Gastrocnemius medialis (tissue), 4 donors: ENCODE data around the gene TAF3.

Source experiments
- POLR2A ChIP-seq, 2 donors: fragments of 450-650 bp; IDR thresholded peaks; one replicate each; pipeline ENCODE4 v1.6.1; 2017; ENCODE audit warnings: antibody characterized with exemption in 2 of 2, mild to moderate bottlenecking in 2 of 2, moderate library complexity in 2 of 2
- TF ChIP-seq, protein P1 (sequence below), 5 experiments: fragments of 450-650 bp in 3 of 5; fragments of 200-600 bp in 2 of 5; sonication (generic) in 2 of 5; IDR thresholded peaks in 4 of 5; conservative IDR thresholded peaks in 1 of 5; 1 replicate in 4 of 5; 2 replicates in 1 of 5; pipeline ENCODE4 v1.5.1; 2016 to 2019; ENCODE audit warnings: antibody characterized with exemption in 5 of 5, mild to moderate bottlenecking in 3 of 5, moderate library complexity in 3 of 5

- TF ChIP-seq, protein P1, sequence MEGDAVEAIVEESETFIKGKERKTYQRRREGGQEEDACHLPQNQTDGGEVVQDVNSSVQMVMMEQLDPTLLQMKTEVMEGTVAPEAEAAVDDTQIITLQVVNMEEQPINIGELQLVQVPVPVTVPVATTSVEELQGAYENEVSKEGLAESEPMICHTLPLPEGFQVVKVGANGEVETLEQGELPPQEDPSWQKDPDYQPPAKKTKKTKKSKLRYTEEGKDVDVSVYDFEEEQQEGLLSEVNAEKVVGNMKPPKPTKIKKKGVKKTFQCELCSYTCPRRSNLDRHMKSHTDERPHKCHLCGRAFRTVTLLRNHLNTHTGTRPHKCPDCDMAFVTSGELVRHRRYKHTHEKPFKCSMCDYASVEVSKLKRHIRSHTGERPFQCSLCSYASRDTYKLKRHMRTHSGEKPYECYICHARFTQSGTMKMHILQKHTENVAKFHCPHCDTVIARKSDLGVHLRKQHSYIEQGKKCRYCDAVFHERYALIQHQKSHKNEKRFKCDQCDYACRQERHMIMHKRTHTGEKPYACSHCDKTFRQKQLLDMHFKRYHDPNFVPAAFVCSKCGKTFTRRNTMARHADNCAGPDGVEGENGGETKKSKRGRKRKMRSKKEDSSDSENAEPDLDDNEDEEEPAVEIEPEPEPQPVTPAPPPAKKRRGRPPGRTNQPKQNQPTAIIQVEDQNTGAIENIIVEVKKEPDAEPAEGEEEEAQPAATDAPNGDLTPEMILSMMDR (IDR thresholded peaks at IDR 0.05 in 4 of 5, conservative IDR thresholded peaks at IDR 0.05 in 1 of 5): no peak
- no peak for TF ChIP-seq POLR2A (IDR thresholded peaks at IDR 0.05)
Observed at GRCh38 chr10:7890781-7891180, 72.5 kb downstream of the TAF3 start.
